ENCODE measurements around the gene IL17RD. TPM values are rescaled to one million over a fixed set of nuclear protein-coding genes. Genes with fewer than 3 reads are reported as not detected.

Gene IL17RD
- total RNA-seq, 1 experiment from 2014 or later: 1.3 TPM

- Histone ChIP-seq H3K9me3 (ENCODE audit: low read depth, low read length, poor library complexity, severe bottlenecking) (no peaks in the 10 kb centered on the region), H3K36me3 (ENCODE audit: insufficient read depth, low read length, poor library complexity, severe bottlenecking) (no peaks in the 10 kb centered on the region), H3K27ac (ENCODE audit: low read depth, low read length, poor library complexity, severe bottlenecking) (no peak overlapping the region), H3K4me1 (ENCODE audit: insufficient read depth, low read length, poor library complexity, severe bottlenecking) (peaks cover 2% of the 10 kb centered on the region), H3K27me3 (replicated peaks; ENCODE audit: insufficient read depth, low read depth, low read length, poor library complexity) (no peaks in the 10 kb centered on the region), H3K4me3 (ENCODE audit: low read depth, low read length, poor library complexity, severe bottlenecking) (no peak overlapping the region)
- no TSS peak for BruUV-seq (replicated peaks)
- TF ChIP-seq EZH2 (IDR thresholded peaks at IDR 0.05; ENCODE audit: borderline replicate concordance, low read depth, low read length, poor library complexity, severe bottlenecking) (no peak), CTCF (conservative IDR thresholded peaks at IDR 0.05; ENCODE audit: low read depth, low read length) (no peak)
- ChIA-PET POLR2A (ENCODE audit: low non-redundant PET) (interaction anchor here (0.5 kb wide), 1 partner anchor 562 kb away, joined by 6 read pairs; no protein-coding TSS in a partner anchor), CTCF (no interaction called here)
- DNase-seq (ENCODE audit: low spot score): peak; percentile 43
- intact Hi-C loops (cut with micrococcal nuclease; ENCODE audit: unreplicated experiment): no loop called here
Observed at GRCh38 chr3:57127891-57128518, 37.1 kb downstream of the IL17RD start.

- ChIA-PET POLR2A (ENCODE audit: low non-redundant PET) (no interaction called here), CTCF (no interaction called here)
- TF ChIP-seq CTCF (conservative IDR thresholded peaks at IDR 0.05; ENCODE audit: low read depth, low read length): no peak
- TF ChIP-seq EZH2 (IDR thresholded peaks at IDR 0.05; ENCODE audit: borderline replicate concordance, low read depth, low read length, poor library complexity, severe bottlenecking): no peak
- H3K9me3 ChIP-seq (ENCODE audit: low read depth, low read length, poor library complexity, severe bottlenecking): no peaks in the 10 kb centered on the region
- H3K4me1 ChIP-seq (ENCODE audit: insufficient read depth, low read length, poor library complexity, severe bottlenecking): peaks cover 2% of the 10 kb centered on the region
- BruUV-seq (replicated peaks): no TSS peak
- intact Hi-C loops (cut with micrococcal nuclease; ENCODE audit: unreplicated experiment): no loop called here
- DNase-seq (ENCODE audit: low spot score): no peak
- H3K36me3 ChIP-seq (ENCODE audit: insufficient read depth, low read length, poor library complexity, severe bottlenecking): no peaks in the 10 kb centered on the region
- no peaks in the 10 kb centered on the region for H3K27me3 ChIP-seq (replicated peaks; ENCODE audit: insufficient read depth, low read depth, low read length, poor library complexity)
- H3K4me3 ChIP-seq (ENCODE audit: low read depth, low read length, poor library complexity, severe bottlenecking): no peak overlapping the region
- no peak overlapping the region for H3K27ac ChIP-seq (ENCODE audit: low read depth, low read length, poor library complexity, severe bottlenecking)
Observed at GRCh38 chr3:57126244-57126643, 38.9 kb downstream of the IL17RD start.

GRCh38 chr3:57120451-57121174 lies 44.5 kb downstream of the IL17RD start:
- H3K9me3 ChIP-seq (ENCODE audit: low read depth, low read length, poor library complexity, severe bottlenecking): no peaks in the 10 kb centered on the region
- DNase-seq (ENCODE audit: low spot score): no peak
- H3K4me3 ChIP-seq (ENCODE audit: low read depth, low read length, poor library complexity, severe bottlenecking): no peak overlapping the region
- H3K27me3 ChIP-seq (replicated peaks; ENCODE audit: insufficient read depth, low read depth, low read length, poor library complexity): no peaks in the 10 kb centered on the region
- BruUV-seq (replicated peaks): no TSS peak
- TF ChIP-seq EZH2 (IDR thresholded peaks at IDR 0.05; ENCODE audit: borderline replicate concordance, low read depth, low read length, poor library complexity, severe bottlenecking) (no peak), CTCF (conservative IDR thresholded peaks at IDR 0.05; ENCODE audit: low read depth, low read length) (no peak)
- intact Hi-C loops (cut with micrococcal nuclease; ENCODE audit: unreplicated experiment): no loop called here
- ChIA-PET CTCF (no interaction called here), POLR2A (ENCODE audit: low non-redundant PET) (no interaction called here)
- no peaks in the 10 kb centered on the region for H3K36me3 ChIP-seq (ENCODE audit: insufficient read depth, low read length, poor library complexity, severe bottlenecking)
- H3K4me1 ChIP-seq (ENCODE audit: insufficient read depth, low read length, poor library complexity, severe bottlenecking): no peaks in the 10 kb centered on the region
- H3K27ac ChIP-seq (ENCODE audit: low read depth, low read length, poor library complexity, severe bottlenecking): no peak overlapping the region
